GM11168 (cell line): ENCODE data around the gene TDRKH.
"Not testable (repeated sequence)": the region's sequence is repeated elsewhere in the genome, so short reads cannot be mapped to it uniquely, and the experiment has no call there.

ENCODE experiments used
- in situ Hi-C: fragments of 300-500 bp; cut with MboI; formaldehyde crosslinking; loops from one replicate; pipeline ENCODE4 v1.12.0; 2022; ENCODE audit warnings: low sequenced_read_pairs; ENCODE audit not compliant: unreplicated experiment

TDRKH gene

GRCh38 chr1:151769270-151769669 is 21.0 kb downstream of the TDRKH start:
- in situ Hi-C loops, result not testable (repeated sequence)

DNA sequence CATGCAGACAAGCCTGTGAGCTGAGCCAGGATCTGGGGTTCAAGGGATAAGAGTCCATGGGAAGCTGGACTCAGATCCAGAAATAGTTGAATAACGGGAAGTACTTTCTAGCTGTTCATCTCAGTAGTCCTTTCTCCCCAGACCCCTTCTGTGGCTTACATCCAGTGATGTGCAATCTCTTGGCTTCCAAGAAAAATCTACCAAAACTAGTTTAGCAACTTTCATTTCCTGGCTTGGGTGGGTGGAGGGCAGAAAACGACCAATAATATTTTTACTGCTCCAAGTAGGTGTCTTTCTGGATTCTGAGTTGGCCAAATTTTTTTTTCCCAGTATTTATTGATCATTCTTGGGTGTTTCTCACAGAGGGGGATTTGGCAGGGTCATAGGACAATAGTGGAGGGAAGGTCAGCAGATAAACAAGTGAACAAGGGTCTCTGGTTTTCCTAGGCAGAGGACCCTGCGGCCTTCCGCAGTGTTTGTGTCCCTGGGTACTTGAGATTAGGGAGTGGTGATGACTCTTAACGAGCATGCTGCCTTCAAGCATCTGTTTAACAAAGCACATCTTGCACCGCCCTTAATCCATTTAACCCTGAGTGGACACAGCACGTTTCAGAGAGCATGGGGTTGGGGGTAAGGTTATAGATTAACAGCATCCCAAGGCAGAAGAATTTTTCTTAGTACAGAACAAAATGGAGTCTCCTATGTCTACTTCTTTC is 21.8 kb downstream of the TDRKH start:
- in situ Hi-C loops, result not testable (repeated sequence)

GRCh38 chr1:151763990-151764389 is 26.3 kb downstream of the TDRKH start:
- in situ Hi-C loops, result no loop called here

DNA sequence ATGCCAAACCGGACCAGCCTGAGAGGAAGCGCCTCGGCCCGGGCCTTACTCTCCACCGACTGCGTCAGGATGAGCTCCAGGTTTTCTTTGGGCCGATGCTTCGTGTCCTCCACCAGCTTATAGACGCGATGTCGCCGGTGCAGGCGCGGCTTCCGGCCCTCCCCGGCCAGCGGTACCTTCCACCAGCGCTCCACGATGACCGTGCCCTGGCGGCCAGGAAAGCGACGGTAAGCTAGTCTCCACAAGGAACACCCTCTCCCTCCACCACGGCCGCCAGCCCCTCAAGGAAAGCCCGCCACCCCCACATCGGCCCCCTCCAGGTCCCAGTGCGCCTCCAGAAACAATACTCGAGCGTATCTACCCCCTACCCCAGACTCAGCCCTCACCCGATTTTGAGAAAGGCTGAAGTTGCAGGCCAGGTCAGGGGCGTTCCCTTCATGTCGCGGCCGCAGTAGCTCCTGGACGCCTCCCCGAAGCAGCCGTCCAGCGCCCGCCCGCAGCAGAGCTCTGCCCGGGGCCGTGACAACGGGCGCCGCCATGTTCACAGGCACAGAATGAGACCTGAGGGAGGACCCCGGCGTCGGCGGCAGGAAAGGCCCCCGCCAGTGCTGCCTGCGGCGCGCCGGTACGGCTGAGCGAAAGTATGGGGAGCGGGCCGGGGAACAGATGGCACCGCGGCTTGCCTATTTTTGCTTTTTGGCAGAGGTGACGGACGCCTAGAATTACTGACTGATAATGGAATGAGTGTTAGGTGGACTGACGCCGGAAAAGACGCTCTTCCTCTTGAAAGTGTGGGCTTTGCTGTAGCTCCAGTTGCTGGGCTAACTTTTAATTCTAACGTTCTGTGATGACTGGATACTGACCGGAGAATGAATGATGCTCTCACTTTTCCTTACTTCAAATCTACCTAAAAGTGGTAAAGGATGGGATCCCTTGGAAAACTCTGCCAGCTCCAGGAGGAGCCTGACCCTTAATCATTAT is 27.1 kb downstream of the TDRKH start, which contains the start of gene MRPL9:
Gene MRPL9, minus strand, starts transcription at position 556 of the 981 bp plus-strand sequence. Its CDS starts 17 bp downstream, at position 539.
- in situ Hi-C loops, result no loop called here

DNA sequence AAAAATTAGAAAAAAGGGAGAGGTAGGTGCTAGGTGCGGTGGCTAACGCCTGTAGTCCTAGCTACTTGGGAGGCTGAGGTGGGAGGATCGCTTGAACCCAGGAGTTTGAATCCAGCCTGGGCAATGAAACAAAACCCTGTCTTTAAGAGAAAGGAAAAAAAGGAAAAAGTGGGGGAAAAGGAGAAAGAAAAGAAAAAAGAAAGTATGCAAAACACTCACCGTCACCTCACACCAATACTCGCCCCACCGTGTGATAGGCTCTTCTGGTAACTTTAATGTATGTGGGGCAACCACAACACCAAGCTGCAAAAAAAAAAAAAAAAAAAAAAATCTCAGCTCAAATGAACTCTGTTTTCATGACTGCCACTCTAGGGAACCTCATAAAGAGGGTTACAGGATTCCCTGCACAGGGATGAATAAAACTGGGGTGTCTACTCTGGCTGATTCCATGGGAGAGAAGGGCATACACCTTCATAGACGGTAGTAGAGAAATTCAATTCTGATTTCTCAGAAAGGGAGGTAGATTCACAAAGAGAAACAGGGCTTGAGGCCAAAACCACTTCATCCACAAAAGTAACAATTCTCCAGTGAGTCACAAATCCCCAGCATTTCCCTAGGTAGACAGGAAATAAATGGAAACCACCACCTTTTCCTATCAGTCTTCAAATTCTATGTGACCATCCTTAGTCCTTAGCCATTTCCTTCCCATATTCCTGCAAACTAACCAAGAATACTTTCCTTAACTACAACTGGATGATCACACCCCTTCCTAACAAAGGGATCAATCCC is 29.5 kb downstream of the TDRKH start:
- in situ Hi-C loops, result no loop called here

DNA sequence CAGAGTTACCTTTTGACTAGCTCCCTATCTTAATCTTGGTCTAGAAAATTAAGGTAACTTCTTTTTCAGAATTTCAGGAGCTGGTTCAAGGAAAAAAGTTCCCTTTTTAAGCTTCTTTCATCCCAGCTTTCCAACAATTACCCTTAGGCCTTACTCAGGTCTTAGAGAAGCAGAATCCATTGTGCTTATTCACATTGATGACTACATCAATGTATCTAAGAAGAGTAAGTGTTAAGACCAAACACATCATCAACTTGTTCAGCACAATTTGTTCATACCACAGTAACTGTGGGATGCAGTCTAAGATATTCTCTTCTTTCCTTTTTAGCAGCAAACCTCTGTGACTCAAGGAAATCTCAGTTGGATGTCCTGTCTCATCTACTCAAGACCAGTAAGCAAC is 31.1 kb downstream of the TDRKH start:
- in situ Hi-C loops, result no loop called here

GRCh38 chr1:151756291-151756690 is 34.0 kb downstream of the TDRKH start:
- in situ Hi-C loops, result no loop called here

- in situ Hi-C loops, result no loop called here
These were observed 48.8 kb downstream of the TDRKH start for GRCh38 chr1:151741516-151741915.

- in situ Hi-C loops, result loop anchor here (10.0 kb wide), 1 partner anchor 145 kb away; no protein-coding TSS in a partner anchor
These were observed 50.5 kb downstream of the TDRKH start for GRCh38 chr1:151739590-151740355.

DNA sequence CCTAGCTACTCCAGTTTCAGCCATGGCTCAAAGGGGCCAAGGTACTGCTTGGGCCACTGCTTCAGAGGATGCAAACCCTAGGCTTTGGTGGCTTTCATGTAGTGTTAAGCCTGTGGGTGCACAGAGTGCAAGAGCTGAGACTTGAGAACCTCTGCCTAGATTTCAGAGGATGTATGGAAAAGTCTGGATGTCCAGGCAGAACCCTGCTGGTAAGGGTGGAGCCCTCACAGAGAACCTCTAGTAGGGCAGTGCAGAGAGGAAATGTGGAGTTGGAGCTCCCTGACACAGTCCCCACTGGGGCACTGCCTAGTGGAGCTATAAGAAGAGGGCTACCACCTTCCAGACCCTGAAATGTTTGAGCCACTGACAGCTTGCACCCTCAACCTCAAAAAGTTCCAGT is 52.8 kb downstream of the TDRKH start:
- in situ Hi-C loops, result loop anchor here (10.0 kb wide), 1 partner anchor 143 kb away; no protein-coding TSS in a partner anchor

DNA sequence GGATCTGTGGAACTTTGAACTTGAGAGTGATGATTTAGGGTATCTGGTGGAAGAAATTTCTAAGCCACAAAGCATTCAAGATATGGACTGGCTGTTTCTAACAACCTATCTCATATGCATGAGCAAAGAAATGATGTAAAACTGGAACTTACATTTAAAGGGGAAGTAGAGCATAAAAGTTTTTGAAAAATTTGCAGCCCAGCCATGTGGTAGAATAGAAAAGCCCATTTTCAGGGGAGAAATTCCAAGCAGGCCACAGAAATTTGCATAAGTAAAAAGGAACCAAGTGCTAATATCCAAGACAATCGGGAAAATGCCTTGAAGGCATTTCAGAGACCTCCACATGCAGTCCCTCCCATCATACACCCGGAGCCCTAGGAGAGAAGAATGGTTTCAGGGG is 53.3 kb downstream of the TDRKH start:
- in situ Hi-C loops, result loop anchor here (10.0 kb wide), 1 partner anchor 142 kb away; no protein-coding TSS in a partner anchor

GRCh38 chr1:151733995-151734394 is 56.3 kb downstream of the TDRKH start:
- in situ Hi-C loops, result loop anchor here (10.0 kb wide), 1 partner anchor 139 kb away; no protein-coding TSS in a partner anchor

DNA sequence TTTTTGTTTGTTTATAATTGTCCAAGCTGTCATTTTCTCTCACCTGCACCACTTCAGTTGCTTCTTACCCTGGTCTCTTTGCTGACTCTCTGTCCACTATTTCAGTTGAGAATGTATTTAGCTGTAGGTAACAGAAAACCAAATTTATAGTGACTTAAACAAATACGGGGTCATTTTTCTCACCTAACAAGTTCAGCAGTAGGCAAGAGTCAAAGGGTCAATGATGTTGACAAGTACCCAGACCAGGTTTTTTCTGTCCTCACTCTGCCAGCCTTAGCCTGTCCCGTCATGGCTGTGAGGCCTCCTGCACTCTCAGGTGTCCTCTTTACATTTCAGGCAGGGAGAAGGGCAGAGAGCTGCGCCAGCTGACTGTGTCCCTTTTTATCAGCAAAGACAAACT is 57.2 kb downstream of the TDRKH start:
- in situ Hi-C loops, result loop anchor here (10.0 kb wide), 1 partner anchor 138 kb away; no protein-coding TSS in a partner anchor

DNA sequence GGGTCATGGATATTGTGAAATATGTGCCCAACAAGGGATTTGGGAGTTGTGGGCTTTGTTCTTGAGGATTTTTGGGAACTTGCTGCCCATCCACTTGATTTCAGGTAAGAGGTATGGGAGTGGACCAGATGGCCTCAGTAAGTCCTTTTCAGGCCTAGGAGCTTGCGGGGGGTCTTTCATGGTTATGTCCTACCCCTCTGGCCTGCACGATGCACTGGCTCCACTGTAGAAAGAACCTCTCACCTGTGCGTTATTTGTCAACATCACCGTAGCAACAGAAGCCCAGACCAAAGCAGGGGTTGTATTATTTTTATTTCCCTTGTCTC is 60.4 kb downstream of the TDRKH start:
- in situ Hi-C loops, result loop anchor here (10.0 kb wide), 1 partner anchor 135 kb away; no protein-coding TSS in a partner anchor

- in situ Hi-C loops, result no loop called here
These were observed 60.9 kb downstream of the TDRKH start for GRCh38 chr1:151729157-151729965.

DNA sequence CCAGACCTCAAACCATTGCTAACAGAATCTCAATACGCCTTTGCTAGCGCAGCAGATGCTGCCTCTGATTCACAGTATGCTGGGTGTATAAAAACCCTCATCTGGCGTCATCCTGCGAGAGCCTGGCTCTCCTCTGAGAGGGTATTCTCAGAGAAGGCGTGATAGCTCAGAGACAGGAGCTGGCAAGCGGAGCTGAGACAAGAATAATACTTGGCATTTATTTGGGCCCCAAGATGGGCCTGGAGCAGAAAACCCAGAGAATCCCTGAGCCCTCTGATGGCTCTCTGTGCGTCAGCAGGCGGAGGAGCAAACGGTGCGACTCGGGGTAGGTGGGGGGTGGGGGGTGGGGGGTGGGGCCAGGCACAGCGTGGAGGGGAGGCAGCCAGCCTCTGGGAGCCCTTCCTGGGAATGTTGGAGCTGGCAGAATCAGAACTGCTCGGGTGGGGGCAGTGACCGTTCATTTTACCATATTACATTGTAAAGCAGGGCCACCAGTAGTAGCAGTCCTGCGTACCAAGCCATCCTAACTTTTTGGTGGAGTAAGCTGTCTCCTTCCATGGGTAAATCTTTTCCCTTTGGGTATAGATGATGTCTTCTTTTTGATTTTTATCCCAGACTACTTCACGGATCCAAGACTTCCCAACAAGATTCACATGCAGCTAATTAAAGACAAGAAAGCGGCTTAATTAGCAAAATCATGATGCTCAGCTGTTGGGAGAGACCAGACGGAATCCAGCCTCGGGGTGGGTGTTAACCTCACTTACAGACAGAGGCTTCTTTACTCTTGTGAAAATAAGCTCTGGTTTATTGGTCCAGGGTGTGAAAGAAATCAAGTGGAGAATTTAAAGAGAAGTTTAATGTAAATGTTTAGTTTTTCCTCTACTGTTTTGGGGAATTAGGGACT is 61.9 kb downstream of the TDRKH start:
- in situ Hi-C loops, result no loop called here

DNA sequence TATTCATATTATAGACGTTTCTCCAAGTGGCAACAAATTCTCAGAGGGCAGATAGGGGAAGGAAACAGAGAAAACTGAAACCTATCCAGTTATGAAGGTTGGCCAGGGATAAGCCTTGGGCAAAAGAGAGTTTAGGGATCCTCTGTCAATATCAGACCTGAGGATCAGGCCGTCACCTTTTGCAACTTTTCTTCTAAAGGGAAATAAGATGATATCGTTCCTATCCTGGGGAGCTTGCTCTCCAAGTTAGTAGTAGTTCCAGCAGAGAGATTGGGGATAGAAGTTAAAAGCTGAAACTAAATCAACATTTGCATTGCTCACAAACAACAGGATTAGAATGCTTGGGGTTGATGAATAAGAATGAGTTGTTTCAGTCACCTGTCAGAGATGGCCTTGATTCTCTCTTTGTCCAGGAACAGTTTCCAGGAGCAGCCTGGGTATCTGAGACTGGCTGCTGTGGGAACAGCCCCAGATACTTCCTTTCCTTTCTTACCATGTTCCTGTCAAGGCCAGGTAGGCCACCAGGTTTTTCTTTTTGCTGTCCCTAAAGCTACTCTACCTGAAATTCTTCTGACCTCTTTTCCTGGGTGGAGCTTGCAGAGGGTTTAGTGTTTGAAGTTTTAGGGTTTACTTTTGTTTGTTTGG is 66.5 kb downstream of the TDRKH start:
- in situ Hi-C loops, result no loop called here
